Stimulated activated CD8-positive, alpha-beta memory T cell treated with anti-CD3 and anti-CD28 coated beads, Interleukin-15, amount 100 ng/mL, for 48 hours (primary cell): ENCODE measurements around the gene ASAP3.

Source experiments
- DNase-seq, 2 donors: peaks; one replicate each; pipeline ENCODE4 v3.0.0-alpha.2; 2020; ENCODE audit warnings: low read depth in 2 of 2

Gene ASAP3

DNA sequence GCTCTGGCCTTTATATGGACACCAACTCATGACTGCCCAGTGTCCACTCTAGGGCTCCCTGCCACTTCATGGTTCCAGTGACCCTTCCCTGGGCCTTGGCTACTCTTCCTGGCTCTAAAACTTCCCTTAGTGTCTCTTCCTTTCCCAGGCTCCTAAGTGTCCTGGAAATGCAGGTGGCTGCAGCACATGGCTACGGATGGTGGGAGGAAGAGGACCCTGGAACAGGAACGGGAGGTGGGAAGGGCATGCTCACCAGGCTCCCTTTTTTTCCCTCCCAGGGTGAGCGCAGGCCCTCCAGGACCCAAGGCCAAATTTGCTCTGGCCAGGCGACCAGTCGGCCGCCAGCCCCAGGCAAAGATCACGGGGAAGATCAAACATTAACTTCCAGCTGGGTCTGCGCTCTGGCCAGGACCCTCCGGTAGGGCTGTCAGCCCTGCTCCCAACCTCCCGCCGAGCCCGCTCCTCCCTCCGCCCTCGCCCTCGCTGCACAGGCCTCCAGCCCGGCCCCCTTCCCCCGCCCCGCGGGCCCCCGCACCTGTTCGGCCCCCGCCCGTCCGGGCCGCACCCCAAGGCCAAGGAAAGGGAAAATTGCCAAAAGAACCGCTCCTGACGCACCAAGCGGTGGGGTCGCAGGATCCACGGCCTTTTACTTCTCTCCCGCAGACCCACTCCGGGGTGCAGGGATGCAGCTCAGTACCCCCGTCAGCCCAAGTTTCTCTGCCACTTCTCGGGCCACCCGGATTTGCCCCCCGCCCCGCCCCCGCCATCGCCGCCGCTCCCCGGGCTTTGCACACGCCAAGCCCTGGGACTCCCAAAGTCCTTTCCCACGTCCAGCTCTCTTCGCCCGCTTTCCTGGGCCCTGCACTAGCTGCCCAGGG, 60.3 kb downstream of the ASAP3 start:
- no peak for DNase-seq

DNA sequence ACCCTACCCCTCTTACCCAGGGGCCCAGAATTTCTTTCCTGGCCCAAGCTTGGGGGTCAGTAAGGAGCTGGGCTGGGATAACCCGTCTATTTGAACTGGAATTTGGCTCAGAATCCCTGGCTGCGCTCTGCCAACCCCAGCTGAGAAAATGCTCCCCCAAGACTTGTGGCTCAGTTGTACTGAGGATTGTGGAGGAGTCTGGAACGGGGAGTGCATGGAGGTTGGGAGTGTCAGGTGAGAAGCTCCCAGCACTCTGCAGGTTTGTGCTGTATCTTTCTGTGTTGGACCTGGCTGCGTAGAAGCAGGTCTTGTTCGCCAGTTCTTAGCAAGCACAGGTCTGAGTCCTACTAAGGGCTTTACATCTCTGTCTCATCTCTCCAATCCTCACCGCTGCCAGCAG, 61.0 kb downstream of the ASAP3 start:
- no peak for DNase-seq

DNA sequence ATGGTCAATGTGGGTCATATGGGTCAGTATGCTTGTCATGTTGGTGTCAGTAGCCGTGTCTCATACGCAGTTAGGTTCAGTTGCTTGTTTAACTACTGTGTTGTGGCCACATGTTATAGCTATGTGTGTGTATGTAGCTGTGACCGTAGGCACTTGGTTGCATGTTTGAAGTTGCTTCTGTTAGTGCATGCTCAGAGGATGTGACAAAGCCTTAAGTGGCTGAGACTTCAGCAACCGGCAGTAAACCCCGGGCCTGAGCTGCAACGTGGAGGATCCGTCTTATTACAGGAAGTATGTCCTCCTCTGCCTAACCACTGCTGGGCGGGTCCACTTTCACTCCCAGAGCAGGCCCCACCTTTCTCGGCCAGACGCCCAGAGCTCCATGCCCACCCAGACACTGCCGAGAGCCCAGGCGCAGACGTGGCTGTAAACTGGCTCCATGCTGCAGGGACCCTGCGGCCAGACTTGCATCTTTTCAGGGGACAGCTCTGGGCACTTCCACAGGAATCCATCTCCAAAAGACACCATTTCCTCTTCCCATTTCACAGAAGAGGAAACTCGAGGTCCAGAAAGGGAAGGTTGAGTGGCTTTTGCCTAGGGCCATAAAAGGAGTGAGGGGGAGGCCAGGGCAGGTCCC, 61.6 kb downstream of the ASAP3 start:
- peak in 1 of 2 donors; percentile 6 for DNase-seq

DNA sequence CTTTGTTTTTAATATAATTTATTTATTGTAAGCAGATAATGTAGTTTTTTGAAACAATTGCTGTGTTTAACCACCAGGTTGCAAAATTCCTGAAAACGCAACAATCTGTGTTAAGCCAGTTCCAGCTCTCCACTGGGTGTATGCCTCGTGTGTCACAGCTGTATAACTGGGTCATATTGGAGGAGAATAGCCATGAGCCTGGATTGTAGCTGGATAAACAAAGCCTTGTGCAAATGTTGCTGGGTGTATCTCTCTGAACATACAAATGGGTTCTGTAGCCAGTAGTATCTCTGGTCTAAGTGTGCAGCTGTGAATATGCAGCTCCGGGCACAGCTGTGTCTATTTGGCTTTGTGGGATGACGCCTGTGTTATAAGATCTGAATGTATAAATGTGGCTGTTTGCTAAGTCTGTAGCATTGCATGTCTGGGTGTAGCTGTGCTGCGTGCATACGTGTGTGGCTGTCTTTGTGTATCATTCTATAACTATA, 62.2 kb downstream of the ASAP3 start:
- no peak for DNase-seq

DNA sequence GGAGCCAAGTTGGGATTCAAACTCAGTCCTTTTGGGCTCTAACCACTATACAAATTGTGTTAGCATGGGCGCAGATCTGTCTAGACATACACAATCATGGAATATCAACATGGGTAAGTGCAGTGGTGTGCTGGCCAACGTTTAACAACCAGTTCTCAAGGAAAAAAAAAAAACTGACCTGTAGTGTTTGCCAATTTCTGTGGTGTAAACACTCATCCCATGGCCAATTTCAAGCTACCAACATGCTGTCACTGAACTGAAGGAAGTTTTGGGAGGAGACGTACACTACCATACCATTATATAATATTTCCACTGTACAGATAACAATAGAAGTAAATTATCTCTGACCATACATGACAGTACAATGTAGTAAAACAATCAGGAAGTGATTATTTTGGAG, 62.6 kb downstream of the ASAP3 start:
- DNase-seq, result no peak

DNA sequence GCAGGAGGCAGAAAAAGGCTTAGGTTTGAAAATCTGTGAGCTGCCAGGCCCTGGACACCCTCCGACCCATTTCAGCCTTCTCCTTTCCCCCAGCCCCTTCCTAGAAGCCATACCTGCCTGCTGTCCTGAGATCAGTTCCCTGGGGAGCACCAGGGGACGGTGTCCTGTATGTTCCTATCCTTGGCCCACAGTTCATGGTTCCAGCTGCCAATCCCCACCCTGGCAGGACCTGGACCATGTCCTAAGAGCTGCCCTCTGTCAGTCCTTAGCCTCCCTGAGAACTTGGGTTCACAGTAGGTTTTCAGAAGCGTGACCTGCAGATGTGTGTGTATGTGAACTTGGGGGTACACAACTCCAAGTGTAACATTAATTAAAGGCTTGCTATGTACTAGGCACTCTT, 63.2 kb downstream of the ASAP3 start:
- DNase-seq, result no peak

DNA sequence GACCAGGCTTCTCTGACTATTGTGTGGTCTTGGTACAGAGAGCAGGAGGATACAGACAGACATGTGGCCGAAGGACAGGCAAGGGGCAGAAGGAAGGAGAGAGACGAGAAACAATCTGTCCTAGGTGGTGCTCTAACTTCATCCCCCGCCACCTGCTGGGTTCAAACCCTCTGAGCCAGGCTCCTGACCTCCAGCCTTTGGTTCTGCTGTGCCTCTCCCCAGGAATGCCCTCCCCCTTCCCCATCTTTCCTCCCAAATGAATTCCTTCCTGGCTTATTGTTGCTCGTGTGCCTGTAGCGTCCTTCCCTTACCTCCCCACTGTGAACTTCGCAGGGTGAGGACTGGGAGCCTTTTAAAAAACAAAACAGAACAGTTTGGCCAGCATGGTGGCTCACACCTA, 64.8 kb downstream of the ASAP3 start:
- DNase-seq, result no peak

DNA sequence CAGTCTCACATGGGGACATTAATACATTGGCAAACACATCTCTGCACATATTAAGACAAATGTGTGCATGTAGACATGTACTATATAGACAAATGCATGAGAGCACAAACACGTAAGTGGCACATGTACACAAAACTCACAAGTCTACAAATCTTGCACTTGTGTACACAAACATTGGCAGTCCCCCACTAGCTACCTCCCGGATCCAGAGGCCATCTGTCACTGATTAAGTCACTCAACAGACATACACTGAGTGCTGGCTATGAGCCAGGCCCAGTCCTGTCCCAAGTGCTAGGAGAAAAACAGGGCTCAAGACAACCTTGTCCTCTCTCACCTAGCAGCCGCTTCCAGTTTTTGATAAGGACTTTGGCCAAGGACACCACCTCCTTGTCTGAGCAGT, 66.4 kb downstream of the ASAP3 start:
- DNase-seq, result no peak

DNA sequence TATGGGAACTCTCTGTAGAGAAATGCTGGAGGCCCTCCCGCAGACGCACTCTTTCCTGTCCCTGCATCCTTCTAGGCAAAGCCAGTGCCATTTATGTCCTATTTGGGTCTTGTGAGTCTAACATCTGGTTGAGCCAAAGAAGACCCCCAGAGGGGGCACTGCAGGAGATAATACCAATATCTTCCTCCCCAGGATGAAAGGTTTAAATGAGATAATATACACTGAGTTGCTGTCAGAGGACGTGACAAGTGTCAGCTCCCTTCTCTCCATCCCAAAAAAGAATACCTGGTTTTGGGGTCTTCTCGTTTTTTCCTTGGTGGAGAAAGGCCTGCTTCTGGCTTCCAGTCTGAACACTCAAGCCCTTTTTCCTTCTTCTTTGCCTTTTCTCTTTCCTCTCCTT, 67.0 kb downstream of the ASAP3 start:
- DNase-seq, result no peak

DNA sequence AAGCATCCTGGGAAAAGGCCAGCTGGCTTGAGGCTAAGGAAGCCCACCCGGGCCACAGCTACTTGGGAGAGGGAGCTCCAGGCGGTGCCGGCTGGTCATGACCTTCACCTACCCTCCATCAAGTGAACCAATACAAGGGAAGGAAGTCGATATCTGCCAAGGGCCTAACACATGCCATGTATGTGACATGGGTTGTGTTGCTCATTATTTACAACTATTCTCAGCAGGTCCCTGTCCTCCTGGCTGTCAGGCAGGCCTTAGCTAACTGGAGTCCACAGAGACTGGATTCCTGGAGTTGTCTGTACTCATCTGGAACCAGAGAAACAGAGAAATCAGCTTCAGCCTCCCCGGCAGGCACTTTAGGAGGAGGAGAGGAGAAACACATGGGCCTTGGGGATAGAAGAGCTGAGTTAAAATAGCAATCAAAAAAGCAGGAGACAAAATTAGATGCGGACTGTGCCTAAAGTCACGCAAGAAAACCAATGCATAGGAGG, 75.1 kb downstream of the ASAP3 start:
- no peak for DNase-seq

DNA sequence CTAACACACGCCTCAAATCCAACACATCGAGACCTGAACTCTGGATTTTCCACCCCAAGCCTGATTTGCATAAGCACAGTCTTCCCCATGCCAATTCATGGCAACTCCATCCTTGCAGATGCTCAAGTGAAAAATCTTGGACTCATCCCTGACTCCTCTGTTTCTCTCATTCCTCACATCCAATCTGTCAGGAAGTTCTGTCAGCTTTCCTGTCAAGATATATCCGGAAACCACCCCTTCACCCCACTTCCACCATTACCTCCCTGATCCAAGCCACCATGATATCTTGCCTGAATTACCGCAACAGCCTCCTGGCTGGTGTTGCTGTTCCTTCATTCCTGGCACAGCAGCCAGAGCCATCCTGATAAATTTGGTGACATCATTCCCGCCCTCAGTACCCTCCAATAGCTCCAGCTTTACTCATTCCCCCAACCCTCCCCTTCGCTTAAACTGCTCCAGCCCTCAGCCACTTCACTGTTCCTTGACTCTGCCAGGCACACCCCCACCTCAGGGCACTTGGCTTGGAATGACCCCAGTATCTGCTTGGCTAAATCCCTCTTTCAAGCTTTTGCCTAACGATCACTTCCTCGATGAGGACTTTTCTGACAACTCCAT, 76.9 kb downstream of the ASAP3 start:
- no peak for DNase-seq

DNA sequence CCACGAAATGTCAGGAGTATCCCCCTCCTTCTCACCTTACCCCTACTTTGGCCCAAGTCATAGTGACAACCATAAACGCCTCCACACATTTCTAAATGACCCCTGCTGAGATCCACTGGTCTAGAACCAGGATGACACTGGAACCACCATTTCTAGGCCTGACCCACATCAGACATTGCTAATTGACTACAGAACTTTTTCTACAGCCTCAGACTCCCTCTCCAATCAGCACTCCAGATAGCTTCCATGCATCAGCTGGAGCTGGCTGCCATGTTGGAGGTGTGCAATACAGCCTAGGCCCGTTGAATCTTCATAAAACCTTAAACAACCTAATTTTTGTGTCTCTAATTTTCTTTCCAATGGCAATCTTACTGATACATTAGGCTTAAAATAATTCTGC, 78.0 kb downstream of the ASAP3 start:
- no peak for DNase-seq

DNA sequence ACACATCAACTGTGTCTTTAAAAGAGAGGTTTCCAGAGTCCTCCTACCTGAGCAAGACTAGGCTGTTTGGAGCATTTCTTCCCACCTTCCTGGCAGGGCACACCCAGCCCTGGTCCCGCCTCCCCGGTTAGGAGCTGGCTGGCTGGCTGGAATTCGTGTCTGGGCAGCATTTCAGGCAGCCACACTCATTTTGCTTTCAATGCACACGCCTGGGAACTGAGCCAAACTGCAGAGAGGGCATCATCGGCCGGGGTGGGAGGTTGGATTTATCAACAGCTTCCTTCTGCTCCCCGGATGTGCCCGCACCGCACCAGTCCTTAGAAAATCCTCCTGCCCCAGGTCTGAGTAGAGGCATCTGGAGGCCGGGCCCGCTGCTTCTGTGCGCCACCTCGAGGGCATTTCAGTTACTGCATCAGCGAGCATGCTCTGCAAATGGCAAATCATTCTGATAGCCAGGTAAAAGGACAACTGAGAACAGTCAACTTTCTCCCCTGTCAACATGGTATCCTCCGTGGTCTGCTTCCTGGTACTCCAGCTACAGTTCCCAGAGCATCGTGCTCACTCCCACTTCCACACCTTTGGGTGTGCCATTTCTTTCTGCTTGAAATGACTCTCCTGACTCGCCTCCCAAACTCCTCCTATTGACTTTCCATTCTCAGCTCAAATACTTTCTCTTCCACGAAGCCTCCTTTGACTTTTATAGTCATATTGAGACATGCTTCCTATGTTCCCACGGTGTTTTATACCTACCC, 80.1 kb downstream of the ASAP3 start:
- peak; percentile 78 for DNase-seq

DNA sequence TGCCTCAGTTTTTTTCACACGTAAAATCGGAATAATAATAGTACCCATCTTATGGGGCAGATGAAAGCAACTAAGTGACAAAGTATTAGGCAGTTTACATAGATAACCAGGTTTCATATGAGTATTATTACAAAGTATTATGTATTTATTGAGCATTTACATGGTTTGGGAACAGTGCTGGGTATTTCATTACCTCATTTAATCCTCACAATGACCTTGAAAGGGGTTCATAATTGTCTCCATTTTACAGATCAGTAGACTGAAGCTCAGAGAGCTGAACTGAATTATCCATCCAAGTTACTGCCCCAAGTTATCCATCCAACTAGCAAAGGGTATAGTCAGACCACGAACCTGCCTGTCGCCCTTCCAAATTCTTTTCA, 80.6 kb downstream of the ASAP3 start:
- no peak for DNase-seq

DNA sequence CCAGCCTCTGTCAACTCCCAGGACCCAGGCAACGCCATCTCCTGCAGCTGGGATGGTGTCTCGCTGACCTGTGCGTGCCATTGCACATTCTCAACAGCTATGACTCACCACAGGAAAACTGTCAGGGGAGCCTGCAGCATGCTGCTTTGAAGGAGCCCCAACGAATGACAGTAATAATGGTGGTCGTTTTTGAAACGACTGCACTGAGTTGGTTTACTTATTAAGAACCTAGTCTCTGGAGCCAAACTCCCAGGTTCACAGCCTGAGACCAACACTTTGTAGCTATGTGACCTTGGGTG, 81.0 kb downstream of the ASAP3 start:
- no peak for DNase-seq

DNA sequence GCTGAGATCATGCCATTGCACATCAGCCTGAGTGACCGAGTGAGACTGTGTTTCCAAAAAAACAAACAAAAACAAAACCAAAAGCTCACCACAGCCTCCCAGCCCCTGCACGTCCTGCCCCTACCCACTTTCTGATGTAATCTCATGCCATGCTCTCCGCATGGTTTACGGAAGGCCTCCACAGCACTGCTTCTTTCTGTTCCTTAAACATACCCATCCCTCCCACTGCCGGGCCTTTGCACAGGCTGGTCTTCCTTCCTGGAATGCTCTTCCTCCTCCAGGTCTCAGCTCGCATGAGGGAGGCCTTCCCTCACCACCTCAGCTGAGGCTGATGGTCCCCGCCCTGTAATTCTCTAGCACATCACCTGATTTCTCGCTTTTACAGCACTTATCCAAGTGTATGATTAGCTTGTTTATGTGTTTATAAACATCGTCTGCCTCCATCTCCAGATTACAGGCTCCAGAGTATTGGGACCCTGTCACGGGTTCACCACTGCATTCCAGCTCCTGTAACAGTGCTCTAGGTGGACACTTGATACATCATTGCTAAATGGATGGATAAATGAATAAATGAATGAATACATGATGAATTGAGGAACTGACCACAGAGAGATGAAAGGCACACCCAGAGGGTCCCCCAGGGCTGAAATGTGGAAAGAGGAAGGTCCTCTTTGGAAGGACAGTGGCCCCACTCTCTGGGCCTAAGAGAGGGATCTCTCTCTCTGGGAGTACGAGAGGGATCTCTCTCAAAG, 81.5 kb downstream of the ASAP3 start:
- no peak for DNase-seq

DNA sequence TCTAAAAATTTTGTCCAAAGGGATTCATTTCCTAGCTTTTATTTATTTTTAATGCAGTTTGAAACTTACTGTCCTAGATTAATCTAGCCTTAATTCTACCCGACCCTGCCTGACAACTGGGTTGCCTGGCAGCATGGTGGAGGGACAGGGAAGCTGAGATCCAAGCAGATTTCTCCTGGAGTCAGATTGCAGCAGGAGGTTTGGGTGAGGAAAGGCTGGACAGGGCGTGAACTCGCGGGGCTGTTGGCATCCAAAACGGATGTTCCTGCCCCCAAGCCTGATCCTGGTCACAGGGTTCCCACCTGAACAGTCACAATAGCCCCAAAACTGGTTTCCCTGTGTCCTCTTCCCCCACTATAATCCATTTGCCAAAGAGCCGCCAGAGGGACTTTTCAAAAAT, 82.7 kb downstream of the ASAP3 start:
- no peak for DNase-seq

DNA sequence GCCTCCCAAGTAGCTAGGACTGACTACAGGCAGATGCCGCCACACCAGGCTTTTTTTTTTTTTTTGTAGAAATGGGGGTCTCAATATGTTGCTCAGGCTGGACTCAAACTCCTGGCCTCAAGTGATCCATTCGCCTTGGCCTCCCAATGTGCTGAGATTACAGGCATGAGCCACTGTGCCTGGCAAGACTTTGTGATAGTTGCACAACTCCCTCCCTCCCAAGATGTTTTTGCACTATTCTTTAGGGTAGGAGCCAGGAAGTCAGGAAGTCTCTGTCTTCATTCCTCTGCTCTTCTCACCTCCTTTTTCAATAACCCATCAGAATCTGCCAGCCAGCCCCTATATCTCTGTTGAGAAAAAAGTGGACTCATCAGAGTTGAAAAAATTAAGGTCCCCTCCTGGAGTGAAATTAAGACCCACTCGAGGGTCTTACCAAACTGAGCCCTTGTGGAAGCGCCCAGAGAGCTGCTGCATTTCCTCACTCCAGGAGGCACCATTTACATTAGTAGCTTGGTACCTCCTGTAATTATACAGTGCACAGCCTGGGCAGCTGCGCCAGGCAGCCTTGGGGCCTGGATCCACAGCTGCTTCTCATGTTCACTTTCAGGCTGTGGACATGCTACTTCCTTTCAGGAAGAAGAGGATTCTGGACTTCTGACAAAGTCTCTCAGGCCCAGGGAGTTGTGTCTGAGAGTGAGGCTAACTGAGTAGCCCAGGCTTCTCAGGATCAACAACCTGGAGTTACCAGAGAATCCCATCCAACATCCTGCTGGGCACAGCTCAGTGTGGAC, 83.5 kb downstream of the ASAP3 start:
- DNase-seq, result no peak

DNA sequence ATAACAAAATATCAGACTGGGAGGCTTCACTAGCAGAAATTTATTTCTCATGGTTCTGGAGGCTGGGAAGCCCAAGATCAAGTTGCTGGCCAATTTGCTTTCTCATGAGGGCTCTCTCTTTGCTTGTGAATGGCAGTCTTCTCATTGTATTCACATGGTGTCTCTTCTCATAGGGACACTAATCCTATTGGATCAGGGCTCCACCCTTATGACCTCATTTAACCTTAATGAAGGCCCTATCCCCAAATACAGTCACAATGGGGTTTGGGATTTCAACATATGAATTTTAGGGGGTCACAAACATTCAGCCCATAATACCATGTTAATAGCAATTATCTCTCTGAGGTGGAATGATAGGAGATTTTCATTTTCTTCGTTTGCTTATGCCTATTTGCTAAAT, 84.8 kb downstream of the ASAP3 start:
- no peak for DNase-seq

DNA sequence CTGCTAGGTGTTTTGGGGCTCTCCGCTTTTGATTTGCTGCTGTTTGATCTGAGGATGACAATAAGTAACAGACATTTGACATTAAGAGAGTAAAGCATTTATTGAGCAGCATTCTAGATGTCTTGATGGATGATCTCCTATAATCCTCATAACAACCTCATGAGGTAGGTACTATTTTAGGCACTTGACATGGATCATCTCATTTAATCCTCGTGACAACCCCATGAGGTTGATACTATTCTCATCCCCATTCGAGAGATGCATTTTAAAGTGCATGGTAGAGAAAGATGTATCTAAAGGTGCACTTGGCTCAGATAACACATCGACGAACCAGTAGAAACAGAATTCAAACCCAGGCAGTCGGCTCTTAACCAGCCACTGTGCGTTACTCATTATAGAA, 86.1 kb downstream of the ASAP3 start:
- DNase-seq, result no peak

DNA sequence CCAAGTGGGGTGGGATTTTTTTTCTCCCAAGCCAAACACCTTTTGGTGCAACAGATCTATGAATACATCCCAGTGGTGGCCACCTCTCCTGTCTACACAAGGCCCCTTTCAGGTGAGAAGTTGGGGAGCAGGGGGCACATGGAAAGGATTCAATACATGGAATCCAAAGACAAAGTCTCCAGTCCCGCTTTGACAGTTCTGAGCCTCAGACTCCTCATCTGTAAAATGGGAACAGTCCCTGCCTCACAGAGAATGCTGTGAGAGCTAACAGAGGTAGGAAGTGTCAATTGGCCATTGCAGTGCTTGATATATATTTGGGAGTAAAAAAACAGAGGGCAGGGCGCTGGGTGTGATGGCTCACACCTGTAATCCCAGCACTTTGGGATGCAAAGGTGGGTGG, 87.6 kb downstream of the ASAP3 start:
- DNase-seq, result no peak
